Measurements from ENCODE around the gene KHDC4.

- TF ChIP-seq POLR2A (IDR thresholded peaks at IDR 0.05) (no peak), CTCF (IDR thresholded peaks at IDR 0.05) (no peak)
Observed at GRCh38 chr1:155929057-155929456, 5.2 kb downstream of the KHDC4 start.
